AG08396 (cell line): Measurements from ENCODE around the gene ANKLE1.

Source experiments
- DNase-seq: peaks from one replicate; pipeline ENCODE4 v3.0.0; 2012; ENCODE audit warnings: low spot score, mixed read lengths

ANKLE1 gene

DNA sequence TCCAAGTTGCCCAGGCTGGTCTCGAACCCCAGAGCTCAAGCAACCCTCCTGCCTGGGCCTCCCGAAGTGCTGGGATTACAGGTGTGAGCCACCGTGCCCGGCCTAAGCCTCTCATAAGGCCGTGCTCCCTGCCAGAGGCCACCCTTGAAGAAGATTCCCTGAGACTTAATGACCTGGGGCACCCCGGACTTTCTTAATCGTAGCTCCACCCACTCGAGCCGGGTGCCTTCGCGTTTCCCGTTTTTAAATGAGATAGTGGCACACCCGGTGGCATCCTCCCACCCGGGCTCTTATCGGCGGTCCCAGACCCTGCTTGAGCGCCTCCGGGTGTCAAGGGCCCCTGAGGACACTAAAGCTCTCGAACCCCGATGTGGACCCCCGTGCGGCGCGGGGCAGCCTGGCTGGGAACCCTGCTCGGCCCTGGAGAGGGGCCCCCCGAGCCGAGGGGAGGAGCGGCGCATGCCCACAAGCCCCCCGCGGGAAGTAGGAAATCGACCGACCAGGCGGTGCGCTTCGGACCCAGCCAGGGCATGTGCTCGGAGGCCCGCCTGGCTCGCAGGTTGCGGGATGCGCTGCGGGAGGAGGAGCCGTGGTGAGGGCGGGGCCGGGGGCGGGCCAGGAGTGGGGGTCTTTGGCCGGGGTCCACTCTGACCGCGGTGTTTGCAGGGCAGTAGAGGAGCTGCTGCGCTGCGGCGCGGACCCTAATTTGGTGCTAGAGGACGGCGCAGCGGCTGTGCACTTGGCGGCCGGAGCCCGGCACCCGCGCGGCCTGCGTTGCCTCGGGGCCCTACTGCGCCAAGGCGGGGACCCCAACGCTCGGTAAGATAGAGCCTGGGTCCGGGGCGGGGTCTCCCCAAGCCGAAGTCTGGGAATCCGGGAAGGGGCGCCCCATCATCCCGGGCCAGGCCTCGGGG lies at the start of gene ANKLE1:
Gene ANKLE1 (plus strand): TSS at position 511 of the 914 bp plus-strand sequence. CDS start 20 bp downstream, at position 531.
- DNase-seq = peak; percentile 64

DNA sequence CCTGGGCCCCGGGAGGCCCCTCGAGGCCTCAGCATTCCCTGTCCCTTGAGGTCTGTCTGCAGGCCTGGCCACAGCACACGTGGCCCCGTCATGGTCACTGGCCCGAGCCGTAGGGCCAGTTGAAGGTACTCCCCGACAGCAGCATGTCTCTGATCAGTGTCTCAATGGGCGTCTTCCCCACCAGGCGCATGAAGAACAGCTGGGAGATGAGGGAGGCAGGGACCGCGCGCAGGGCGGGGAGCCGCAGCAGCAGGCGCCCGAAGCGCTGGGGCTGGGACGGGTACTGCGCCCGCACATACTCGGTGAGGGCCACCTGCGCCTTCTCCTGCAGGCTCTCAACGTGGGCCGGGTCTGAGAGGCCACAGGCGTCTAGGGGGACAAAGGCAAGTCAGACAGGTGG lies 49.4 kb upstream of the ANKLE1 start:
- no peak for DNase-seq

- peak; percentile 69 for DNase-seq
Observed at GRCh38 chr19:17234911-17235299, 46.8 kb upstream of the ANKLE1 start.

DNA sequence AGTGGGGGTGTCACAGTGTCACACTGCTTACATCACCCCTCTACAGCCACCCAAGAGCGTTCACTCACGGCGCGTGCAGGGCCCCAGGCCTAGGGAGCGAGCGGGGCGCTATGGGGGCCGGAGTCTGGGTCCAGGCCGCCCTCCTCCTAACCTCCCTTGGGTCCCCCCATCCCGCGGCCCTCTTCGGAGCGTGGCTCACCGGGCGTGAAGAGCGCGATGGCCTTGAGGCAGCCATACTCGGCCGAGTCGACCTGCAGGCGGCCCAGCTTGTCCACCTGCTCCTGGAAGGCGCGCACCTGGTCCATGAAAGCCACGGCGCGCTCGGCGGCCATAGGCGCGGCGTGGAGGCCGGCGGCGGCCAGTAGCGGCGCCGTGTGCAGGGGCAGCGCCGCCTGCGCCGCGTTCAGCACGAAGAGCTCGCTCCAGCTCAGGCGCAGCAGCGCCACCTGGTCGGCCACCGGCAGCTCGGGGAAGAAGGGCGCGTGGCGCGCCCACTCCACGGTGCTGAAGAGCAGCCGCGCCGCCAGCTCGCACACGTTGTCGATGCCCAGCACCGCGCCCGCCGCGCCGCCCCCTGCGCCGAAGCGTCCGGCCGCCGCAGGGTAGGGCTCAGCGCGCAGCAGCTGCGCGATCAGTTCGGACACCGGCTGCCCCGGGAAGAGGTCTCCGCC lies 46.3 kb upstream of the ANKLE1 start:
- peak; percentile 71 for DNase-seq

DNA sequence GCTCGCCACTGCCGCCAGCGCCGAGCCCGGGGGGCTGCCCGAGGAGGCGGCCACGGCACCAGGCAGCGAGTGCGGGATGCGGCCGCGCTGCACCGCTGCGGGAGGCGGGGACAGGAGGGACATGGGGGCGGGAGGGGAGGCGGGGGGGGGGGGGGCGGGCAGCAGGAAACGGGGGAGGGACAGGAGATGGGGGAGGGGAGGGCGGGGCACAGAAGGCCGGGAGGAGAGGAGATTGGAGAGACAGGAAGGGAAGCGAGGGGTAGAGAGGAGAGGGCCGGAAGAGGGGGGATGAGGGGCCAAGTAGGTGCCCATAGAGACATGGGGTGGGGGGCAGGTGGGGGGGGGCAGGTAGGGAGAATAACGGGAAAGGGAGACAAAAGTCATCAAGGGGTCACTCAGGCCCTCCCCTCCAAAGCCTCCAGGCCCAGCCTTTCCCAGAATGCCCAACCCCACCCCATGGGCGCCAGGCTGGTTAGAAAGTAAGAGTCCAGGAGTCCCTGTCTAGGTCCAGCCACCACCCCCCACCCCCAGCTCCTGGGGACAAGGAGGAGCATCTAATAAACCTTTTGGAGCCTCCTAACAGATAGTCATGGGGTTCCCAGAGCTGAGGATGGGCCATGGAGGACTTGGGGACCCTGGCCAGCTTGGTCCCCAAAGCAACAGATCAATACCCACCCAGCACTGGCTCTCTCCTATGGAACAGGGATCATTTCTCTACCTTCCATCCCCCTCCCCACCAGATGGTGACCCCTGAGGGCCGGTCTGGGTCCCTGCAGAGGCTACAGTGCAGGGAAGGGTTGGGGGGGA lies 45.5 kb upstream of the ANKLE1 start:
- DNase-seq = peak; percentile 53

DNA sequence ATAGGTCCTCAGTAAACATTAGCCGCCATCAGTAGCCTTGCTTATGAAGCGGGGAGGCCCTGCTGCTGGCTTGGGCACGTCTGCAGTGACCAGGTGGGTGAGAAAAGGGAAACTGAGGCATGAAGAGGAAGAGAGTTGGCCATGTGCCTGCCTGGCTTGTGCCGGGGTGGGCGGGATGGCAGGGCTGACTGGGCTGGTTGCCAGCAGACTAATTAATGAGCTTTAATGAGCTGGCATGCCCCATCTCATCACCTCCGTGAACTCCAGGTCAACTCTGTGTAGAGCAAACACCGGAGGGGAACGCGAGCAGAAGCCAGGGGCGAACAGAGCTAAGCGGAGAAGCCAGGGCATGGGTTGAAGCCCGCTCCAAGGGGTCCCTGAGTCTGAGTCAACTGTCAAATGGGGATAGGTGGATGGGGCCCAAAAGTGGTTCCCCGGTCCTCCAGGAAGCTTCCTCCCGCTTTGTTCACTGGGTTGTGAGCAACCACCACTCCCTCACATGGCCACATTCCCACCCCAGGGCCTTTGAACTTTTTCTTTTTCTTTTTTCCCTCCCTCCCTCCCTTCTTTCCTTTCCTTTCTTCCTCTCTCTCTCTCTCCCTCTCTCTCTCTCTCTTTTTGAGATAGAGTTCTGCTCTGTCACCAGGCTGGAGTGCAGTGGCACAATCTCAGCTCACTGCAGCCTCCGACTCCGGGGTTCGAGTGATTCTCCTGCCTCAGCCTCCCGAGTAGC lies 44.7 kb upstream of the ANKLE1 start:
- no peak for DNase-seq

GRCh38 chr19:17237747-17238706 lies 43.7 kb upstream of the ANKLE1 start:
- no peak for DNase-seq

DNA sequence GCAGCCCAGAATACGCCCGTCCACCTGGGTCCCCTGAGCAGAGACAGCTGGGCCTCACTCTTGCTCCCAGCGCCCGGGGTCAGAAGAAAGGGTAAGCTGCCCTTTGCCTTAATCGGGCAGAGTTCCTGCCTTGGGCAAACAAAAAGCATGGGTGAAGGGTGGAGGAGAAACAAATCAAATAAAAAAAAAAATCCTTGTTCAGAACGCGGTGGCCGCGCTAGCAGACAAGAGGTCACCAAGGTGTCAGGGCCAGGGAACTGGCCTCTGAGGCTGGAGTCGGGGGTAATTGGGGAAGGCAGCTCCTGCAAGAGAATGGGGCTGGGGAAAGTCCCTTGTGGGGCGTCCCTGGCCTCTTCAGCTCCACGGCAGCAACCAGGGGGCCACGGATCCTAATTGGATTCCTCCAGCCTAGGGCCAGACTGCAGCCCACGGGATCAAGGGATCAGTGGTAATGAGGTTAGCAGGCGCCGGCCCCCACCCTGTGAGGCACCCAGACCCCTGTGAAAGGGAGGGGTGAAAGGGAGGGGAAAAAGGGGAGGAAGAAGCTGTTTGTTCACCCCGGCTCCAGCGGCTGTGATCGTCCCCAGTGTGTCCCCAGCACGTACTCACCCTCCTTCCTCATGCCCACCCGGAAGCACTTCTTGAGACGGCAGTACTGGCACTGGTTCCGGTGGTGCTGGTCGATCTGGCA lies 41.5 kb upstream of the ANKLE1 start:
- DNase-seq = no peak

DNA sequence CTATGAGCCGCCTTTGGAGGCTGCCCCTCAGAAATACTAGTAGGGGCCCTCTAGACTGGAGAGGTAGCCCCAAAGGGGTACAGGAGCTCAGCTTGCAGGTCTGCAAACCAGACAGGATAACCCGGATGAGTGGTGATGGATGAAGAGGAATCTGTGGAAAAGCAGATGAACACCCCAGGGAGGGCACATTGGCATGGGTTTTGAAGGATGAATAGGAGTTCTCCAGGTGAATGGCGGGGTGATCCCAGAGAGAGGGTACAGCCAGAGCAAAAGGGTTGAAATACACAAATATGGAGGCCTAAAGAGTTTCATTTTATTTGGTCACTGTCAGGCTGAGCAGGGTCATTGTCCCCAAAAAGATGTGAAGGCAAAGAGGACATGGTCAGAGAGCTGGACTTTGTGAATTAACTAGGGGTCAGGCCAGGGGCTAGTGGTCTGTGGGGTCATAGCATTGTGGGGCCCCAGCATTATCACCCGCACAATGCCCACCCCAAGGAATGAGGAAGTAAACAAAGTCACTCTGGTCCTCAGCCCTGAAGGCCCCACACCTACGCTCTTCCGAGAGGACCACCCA lies 40.8 kb upstream of the ANKLE1 start:
- no peak for DNase-seq

- DNase-seq = no peak
Observed at GRCh38 chr19:17242431-17243208, 39.1 kb upstream of the ANKLE1 start.

DNA sequence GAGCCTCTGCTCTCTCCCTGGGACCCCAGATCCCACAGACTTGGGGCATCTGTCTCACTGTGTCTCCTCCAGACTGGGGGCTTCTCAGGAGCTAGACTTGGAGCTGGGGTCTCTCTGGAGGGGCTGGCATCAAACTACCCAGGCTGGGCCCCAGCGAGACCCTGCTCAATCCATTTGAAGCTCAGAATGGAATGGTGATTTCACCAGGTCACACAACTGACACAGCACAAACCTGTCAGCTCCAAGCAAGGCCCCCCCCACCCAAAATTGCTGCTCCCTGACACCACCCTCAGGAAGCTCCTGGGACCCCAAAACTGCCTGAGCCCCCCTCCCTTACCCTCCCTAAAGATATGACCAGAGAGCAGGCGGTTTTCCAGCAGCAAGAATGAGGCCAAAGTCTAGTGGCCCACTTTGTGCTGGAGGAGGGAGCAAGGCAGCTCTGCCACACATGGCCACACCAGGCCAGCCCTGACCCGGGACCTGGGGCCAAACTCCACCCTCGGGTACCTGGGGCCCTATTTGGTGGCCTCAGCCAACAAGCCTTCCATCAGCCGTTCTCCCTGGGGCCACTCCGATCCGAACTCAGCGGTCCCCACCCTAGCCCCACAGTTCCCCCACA lies 38.4 kb upstream of the ANKLE1 start:
- no peak for DNase-seq

GRCh38 chr19:17243830-17244617 lies 37.7 kb upstream of the ANKLE1 start:
- peak; percentile 71 for DNase-seq

GRCh38 chr19:17244618-17245534 lies 36.8 kb upstream of the ANKLE1 start:
- peak; percentile 45 for DNase-seq

GRCh38 chr19:17245535-17245984 lies 36.1 kb upstream of the ANKLE1 start, which contains the start of gene NR2F6:
Gene NR2F6 (minus strand): TSS chr19:17245919. CDS start chr19:17245220, 699 bp downstream.
- no peak for DNase-seq

- DNase-seq = no peak
Observed at GRCh38 chr19:17246681-17247425, 34.8 kb upstream of the ANKLE1 start.
